GM19023 (cell line): Measurements from ENCODE around the gene PRR5.
"Not testable (repeated sequence)": the region's sequence is repeated elsewhere in the genome, so short reads cannot be mapped to it uniquely, and the experiment has no call there.

Experiments used
- ATAC-seq: cut with Tn5 transposase; IDR thresholded peaks from one replicate; pipeline ENCODE4 v1.9.1; 2021; ENCODE audit warnings: mild to moderate bottlenecking, moderate library complexity; ENCODE audit not compliant: unreplicated experiment

PRR5 gene

DNA sequence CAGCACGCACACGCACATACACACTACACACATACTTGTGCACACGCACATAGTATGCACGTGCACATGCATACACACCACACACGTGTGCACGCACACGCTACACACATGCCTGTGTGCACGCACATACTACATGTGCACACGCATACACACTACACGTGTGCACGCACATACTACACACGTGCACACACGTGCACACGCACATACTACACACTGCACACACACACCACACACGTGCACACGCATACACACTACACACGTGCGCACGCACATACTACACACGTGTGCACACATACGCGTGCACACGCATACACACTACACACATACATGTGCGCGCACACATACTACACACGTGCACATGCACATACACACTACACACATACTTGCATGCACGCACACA, 30.7 kb downstream of the PRR5 start:
- no peak for ATAC-seq

DNA sequence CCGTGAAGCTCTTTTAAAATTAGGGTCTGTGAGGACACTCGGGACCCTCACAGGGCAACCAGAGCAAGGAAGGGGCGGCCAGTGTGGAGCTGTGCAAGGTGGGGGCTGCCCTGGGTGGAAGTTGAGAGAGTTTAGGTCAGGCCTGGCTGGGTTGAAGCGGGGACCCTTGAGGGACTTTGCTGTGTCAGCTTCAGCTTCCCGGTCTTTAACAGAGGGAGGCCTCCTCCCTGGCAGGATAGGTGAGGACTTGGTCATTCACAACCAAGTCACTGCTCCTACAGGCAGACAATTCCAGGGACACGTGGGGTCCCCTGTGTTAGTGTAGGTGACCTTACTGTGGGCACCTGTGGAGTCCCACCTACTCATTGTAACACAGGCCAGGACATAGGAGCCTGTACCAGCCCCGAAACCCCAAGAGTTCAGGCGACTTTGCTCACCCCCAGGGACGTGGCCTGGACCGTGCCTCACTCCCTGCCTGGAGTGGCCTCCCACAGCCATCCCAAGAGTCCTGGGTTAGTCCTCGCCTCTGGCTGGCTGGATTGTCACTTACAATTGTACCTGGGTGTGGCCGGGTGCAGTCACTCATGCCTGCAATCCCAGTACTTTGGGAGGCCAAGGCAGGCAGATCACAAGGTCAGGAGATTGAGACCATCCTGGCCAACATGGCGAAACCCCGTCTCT, 31.6 kb downstream of the PRR5 start:
- no peak for ATAC-seq

DNA sequence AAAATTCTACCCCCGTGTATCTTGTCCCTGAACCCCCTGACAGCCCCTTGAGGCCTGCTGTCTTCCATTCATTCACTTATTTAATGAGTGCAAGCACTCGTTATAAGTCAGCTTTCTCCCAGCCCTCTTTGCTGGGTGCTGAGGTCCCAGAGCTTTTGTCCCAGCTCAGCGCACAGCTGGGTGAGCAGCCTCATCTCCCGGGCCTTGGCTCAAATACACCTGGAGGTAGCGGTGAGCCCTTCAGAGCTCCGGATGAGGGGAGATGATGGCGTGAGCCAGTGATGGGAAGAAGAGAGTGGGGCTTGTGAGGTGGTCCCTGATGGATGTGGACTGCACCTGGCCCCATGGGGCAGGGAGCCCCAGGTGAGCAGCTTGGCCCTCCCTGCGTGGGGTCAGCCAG, 32.3 kb downstream of the PRR5 start:
- no peak for ATAC-seq

DNA sequence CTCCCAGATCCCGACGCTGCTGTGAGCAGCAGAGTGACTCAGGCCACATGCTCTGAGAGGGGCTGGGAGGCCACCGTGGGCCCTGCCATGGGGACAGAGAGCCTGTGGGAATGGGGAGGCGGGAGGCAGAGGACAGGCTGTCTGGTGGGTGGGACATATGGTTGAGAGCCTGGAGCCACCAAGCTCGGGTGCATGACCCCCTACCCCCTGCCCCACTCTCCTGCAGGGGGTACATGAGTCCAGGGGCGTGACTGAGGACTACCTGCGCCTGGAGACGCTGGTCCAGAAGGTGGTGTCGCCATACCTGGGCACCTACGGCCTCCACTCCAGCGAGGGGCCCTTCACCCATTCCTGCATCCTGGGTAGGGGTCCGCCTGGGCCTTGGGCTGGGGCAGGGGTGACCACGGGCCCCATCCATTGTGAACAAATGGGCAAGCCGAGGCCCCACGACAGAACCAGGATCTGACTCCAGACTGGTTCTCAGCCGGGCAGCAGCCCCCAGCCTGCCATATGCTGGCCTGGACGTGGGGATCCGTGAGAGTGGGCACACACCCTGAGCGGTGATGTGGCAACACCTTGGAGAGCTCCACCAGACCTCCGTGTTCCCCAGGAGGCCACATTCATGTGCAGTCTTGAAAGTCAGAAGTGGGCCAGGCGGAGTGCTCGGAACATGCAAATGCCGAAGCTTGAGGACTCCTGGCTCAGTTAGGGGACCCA, 33.0 kb downstream of the PRR5 start:
- ATAC-seq: no peak

DNA sequence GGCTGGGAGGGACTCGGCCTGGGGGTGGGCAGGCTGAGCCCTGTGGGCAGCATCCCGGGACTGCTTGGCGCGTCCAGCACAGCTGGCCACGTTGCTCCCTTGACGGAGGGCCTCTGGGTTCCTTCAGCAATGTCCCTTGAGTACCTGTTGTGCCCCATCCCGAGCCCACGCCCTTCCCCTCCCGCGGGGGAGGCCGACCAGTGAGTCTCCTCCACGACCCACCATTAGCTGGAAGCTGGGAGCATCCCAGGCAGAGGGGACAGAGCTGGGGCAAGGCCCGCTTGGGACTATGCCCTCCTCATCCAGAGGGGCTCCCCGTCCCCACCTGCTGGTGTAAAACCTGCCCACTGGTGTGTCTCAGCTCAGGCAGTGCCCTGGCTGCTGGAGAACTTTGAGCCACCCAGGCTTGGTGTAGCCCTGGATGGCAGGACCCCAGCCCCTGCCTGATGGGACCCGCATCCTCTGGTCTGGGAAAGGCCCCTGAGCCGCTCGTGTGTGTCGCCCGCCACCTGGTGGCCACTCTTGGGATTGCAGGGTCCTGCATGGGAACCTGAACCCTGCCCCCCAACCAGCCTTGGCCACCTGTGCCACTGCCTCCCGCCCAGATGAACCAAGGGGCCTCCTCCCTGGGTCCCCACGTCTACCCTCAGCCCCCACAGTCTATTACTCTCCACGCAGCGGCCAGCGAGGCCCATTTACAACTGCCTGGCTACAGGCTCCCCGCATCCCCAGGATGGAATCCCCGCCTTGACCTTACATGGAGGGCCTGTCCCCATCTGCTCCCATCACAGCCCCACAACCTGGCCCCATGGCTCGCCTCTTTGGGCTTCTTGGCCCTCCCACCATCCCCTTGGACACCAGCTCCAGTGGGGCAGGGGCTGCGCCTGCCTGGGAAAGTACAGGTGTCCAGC, 33.8 kb downstream of the PRR5 start:
- no peak for ATAC-seq

DNA sequence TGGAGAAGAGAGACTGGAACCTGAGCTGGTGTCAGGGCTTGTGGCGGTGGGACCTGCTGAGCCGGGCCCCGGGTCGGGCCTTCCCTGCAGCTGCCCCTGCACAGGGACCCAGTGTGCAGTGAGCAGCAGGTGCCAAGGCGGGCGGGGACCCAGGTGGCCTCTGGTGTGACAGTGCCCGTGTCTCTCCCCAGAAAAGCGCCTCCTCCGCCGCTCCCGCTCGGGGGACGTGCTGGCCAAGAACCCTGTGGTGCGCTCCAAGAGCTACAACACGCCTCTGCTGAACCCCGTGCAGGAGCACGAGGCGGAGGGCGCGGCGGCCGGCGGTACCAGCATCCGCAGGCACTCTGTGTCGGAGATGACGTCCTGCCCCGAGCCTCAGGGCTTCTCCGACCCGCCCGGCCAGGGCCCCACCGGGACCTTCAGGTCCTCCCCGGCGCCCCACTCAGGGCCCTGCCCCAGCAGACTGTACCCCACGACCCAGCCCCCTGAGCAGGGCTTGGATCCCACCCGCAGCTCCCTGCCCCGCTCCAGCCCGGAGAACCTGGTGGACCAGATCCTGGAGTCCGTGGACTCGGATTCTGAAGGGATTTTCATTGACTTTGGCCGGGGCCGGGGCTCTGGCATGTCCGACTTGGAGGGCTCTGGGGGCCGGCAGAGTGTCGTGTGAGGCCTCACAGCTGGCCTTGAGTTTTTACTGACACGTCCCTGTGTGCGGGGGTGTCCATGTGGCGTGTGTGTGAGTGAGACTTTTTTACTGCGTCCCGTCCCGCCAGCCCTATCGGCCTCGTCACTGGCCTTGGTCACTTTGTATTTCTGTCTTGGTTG, 34.8 kb downstream of the PRR5 start:
- no peak for ATAC-seq

DNA sequence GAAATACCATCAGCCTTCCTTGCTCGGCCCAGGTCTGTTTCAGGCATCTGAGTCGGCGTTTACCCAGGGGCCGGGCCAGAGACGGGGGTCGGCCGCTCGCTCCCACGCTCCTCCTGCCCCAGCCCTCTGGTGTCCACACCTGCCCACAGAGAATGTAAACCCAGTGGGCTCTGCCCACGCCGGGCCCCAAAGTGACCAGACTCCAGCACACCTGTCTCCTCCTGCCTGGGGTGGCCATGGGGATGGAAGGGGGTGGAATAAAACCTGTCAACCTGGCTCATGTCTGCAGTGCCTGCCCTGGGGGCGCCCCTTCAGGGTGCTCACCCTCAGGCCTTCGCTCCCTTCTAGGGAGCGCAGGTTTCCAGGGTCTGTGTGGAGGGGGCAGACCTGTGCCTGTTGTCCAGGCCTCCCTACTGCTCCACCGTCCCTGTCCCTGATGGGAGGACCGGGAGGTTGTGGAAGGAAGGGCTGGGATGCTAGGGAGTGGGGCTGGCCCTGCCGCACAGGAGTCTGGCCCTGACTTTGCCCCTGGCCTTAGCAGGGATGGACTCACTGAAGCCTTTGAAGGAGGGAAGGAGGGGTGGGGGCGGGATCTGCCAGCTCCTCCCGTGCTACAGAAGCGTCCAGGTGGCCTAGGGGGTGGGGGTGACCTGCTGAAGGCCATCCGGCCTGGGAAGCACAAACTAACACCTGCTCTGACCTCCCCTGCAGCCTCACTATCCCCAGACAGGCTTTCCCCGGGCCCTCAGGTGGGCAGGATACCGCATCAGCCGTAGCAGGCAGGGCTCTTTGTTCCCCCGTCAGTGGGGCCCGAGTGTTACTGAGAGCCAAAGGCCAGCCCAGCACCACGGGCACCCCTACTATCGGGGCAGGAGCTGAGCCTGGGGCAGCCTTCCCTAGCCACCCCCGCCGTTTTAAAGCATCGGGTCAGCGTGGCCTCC, 35.7 kb downstream of the PRR5 start:
- ATAC-seq: no peak

DNA sequence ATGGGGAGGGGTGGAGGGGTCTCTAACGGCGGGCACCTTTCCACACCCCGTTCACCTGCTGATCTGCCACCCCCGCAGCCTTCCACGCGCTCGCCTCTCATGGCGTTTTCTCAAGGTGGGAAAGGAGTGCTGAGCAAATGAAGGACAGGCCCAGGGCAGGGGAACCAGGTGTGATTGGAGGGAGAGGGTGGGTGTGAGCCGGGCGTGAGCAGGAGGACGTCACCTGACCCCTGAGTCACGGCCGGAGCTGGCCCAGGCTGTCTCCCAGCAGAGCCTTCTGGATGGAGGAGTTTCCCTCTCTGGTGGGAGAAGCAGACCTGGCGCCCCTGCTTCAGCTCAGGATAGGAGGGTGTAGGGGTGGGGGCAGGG, 36.3 kb downstream of the PRR5 start:
- ATAC-seq: no peak

DNA sequence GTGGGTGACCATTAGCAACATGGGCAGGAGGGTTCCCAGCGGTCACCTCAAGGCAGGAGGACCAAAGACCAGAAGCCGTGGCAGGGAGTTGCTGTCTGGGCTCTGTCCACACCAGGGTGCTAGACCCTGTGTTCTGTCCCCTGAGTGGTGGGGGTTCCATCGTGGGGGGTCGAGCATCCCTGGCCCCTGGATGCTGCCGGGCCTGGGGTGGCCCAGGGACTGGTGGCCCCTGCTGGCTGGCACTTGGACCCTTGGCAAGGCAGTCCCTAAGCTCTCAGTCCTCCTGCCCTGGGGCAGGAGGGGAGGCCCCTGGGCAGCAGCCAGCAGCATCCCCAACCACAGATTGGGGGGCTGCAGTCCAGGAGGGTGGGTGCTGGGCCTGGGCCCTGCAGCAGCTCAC, 37.0 kb downstream of the PRR5 start:
- ATAC-seq: no peak

DNA sequence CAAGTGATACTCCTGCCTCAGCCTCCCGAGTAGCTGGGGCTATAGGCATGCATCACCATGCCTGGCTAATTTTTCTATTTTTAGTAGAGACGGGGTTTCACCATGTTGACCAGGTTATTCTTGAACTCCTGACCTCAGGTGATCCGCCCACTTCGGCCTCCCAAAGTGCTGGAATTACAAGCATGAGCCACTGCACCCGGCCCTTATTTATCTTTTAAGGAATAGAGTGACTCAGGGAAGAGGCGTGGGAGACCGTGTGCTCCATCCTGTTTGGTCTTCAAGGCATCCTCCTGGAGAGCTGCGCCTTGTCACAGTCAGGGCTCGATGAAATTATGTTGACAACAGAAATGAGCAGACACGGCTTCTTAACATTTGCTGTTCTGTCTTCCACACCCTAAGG, 37.7 kb downstream of the PRR5 start:
- ATAC-seq: not testable (repeated sequence)

DNA sequence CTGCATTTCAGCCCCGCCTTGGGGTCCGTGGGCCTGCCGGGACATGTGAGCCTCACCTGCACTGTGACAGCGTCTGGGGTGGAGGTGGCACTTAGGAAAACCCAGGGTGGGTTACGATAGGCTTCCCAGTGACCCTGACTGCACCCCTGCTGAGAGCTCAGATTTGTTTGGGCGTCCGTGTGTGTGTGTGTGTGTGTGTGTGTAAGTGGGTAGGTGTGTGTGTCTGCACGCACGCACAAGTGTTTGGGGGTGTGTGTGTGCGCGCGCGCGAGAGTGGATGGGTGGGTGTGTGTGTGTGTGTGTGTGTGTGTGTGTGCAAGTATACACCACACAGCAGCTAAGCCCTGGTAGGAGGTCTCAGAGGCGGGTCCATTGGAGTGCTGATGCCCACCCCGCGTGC, 38.3 kb downstream of the PRR5 start:
- ATAC-seq: no peak

DNA sequence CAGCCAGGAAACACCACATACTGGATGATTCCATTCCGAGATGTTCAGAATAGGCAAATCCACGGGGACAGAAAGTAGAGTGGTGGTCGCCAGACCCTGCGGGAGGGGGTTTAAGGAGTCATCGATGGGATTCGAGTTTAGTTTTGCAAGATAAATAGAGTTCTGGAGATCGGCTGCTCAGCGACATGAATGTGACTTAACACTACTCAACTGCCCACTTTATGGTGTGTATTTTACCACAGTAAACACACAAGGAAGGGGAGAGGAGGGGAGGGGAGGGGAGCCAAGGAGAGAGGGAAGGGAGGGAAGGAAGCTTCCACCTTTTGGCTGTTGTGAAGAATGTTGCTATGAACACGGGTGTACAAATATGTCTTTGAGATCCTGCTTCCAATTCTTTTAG, 39.9 kb downstream of the PRR5 start:
- ATAC-seq: no peak

DNA sequence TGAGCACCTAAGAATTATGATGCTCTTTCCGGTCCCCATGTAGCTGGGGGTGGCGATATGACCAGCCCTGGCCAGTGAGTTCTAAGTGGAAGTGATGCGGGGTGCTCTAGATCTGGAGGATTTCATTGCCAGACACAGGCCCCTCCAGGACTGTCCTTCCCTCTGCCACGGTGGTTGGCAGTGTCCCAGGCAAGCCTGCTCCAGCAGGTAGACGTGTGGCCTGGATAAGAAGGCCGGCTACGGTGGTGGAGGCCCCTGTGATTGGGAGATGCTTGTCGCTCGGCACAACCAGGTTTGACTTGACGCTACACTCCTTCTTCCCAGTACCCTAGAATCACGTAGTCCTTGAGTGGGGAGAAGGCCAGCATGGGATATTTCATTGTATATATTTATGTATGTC, 41.2 kb downstream of the PRR5 start:
- no peak for ATAC-seq

DNA sequence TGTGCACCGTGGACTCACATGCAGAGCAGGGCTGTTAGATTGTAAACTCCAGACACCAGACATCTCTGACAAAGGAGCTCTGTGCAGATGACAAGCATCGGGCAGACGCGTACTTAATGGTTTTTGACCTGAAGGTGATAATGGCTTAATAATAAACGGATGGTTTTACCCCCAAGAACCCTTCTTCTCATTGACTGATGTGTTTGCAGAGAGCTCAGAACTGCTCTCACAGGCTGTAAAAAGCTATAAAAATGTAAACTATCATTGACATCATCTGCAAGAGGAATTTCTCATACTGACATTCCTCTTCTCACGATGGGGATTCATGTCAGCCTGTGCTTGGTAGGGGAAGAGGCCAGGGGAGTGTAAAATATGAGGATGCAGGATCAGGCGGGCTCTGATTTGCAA, 41.8 kb downstream of the PRR5 start:
- ATAC-seq: no peak

DNA sequence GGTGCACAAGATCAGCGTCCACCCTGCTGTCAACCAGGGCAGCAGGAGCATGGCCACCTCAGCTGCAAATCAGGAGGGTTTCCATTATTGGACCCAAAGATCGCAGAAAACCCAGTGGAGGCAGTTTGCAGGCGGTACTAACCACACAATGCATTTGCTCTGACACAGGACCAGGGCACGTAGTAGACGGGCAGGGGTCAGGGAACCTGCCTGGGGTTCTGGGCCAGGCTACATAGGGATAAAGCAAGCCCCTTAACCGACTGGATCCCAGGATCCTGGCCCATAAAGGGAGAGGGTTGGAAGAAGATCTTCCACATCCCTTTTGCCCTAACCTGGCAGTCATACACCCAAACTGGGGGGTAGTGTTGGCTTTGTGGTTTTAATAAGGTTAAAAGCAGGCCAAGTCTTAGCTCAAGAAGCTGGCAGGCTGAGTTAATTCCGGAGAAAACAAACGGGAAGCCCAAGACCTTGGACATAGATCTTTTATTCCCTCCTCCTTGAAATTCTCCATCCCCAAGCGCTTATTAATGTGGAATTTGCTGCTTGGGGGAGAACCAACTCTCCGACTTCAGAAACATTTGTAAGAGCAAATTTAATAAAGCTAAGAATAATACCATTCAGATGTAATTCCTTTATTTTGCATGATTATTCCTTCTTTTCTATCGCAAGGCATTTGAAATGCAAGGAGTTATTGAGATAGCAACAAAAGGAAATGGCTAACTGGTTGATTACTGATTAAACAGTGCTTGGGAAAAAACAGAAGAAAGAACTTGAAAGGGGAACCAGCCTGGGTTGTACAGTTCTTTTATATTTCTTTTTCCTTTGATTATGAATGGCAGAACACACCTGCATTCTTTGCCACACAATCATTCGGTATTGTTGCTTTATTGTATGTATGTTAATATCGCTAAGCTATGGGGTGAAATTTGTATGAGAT, 44.1 kb downstream of the PRR5 start:
- ATAC-seq: no peak

DNA sequence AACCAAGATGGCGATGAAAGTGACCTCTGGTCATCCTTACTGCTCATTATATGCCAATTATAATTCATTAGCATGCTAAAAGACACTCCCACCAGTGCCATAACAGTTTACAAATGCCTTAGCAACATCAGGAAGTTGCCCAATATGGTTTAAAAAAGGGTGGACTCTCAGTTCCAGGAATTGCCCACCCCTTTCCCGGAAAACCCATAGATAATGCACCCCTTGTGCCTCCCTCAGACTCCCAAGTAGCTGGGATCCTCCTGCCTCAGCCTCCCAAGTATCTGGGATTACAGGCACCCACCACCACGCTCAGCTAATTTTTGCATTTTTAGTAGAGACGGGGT, 45.8 kb downstream of the PRR5 start:
- ATAC-seq: not testable (repeated sequence)

DNA sequence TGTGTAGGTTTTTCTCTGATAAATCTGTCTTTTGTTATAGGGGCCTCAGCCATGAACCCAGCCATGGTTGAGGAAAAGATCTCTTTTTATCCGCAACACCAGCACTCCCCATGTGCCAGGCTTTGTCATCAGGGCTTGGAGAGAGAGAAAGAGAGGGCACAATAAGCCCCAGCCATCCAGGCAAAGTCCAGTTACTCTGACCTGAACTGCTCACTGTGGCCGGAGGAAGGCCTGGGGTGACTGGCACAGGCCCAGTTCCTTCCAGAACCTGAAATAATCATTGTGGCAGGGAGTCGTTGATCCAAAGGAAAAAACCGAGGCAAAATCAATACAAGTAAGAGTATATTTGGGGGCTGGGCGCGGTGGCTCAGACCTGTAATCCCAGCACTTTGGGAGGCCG, 46.5 kb downstream of the PRR5 start:
- no peak for ATAC-seq

DNA sequence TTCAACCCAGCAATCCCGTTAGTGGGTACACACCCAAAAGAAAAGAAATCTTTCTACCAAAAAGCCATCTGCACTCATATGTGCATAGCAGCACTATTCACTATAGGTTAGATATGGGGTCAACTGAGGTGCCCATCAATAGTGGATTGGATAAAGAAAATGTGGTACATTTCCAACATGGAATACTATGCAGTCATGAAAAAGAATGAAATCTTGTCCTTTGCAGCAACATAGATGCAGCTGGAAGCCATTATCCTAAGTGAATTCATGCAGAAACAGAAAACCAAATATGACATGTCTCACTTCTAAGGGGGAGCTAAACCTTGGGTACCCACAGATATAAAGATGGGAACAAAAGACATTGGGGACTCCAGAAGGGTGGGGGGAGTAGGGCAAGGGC, 48.5 kb downstream of the PRR5 start:
- ATAC-seq: no peak
